BE2C (cell line): Measurements from ENCODE around the gene SNTG2.

Source experiments
- DNase-seq: peaks from one replicate; pipeline ENCODE4 v3.0.0-alpha.2; 2020
- H3K27me3 ChIP-seq: fragments of 250-450 bp; sonication (Bioruptor Pico); 2 replicates; pipeline ENCODE4 v1.5.1; 2020; ENCODE audit warnings: mild to moderate bottlenecking
- H3K36me3 ChIP-seq: fragments of 250-450 bp; sonication (Bioruptor Pico); 2 replicates; pipeline ENCODE4 v1.5.1; 2020; ENCODE audit warnings: mild to moderate bottlenecking
- H3K4me1 ChIP-seq: fragments of 250-450 bp; sonication (Bioruptor Pico); 2 replicates; pipeline ENCODE4 v1.5.1; 2020
- H3K4me3 ChIP-seq: 2 replicates; pipeline ENCODE4 v1.5.1; 2011; ENCODE audit warnings: low read depth, low read length
- H3K9me3 ChIP-seq: fragments of 250-450 bp; sonication (Bioruptor Pico); 2 replicates; pipeline ENCODE4 v1.5.1; 2020
- TF ChIP-seq, protein P1 (sequence below): IDR thresholded peaks from 2 replicates; pipeline ENCODE4 v1.5.1; 2012; ENCODE audit warnings: mild to moderate bottlenecking, low read depth, low read length

The SNTG2 gene

GRCh38 chr2:925309-925708 is 25.3 kb upstream of the SNTG2 start:
- no peaks in the 10 kb centered on the region for H3K9me3 ChIP-seq
- no peak for DNase-seq

GRCh38 chr2:925711-926110 is 24.9 kb upstream of the SNTG2 start:
- H3K27me3 ChIP-seq: no peaks in the 10 kb centered on the region
- no peak for DNase-seq
- H3K9me3 ChIP-seq: no peaks in the 10 kb centered on the region
- no peaks in the 10 kb centered on the region for H3K4me1 ChIP-seq
- H3K4me3 ChIP-seq: no peak overlapping the region
- TF ChIP-seq, protein P1, sequence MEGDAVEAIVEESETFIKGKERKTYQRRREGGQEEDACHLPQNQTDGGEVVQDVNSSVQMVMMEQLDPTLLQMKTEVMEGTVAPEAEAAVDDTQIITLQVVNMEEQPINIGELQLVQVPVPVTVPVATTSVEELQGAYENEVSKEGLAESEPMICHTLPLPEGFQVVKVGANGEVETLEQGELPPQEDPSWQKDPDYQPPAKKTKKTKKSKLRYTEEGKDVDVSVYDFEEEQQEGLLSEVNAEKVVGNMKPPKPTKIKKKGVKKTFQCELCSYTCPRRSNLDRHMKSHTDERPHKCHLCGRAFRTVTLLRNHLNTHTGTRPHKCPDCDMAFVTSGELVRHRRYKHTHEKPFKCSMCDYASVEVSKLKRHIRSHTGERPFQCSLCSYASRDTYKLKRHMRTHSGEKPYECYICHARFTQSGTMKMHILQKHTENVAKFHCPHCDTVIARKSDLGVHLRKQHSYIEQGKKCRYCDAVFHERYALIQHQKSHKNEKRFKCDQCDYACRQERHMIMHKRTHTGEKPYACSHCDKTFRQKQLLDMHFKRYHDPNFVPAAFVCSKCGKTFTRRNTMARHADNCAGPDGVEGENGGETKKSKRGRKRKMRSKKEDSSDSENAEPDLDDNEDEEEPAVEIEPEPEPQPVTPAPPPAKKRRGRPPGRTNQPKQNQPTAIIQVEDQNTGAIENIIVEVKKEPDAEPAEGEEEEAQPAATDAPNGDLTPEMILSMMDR: no peak
- H3K36me3 ChIP-seq: no peaks in the 10 kb centered on the region

More at GRCh38 chr2:925309-925708, 25.3 kb upstream of the SNTG2 start:
- Histone ChIP-seq H3K27me3 (no peaks in the 10 kb centered on the region), H3K36me3 (no peaks in the 10 kb centered on the region), H3K4me3 (no peak overlapping the region), H3K4me1 (no peaks in the 10 kb centered on the region)
- TF ChIP-seq, protein P1: no peak

DNA sequence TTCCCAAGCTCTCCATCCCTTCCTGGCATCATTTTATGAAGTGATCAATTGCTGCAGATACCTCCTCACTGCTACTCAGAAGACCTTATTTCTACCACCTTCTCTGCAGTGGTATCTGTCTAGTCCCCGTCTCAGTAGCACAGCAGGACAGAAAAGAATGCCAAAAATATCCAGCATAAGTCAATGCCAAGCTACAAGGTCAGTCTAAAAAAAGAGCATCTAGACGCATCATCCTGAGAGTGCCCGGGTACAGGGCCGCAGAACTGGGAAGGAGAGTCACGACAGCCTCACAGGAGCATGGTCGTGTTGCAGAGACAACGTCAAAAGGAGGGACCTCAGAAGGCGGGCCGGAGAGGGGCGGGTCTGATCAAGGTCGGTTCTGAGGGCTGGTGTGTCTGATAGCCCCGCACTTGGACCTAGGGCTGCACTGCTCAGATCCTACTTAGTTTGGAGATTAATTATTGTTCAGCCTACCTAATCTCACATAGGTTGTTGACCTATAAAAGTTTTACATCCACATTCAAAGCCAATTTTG is 24.3 kb upstream of the SNTG2 start:
- no peak for DNase-seq
- Histone ChIP-seq H3K9me3 (no peaks in the 10 kb centered on the region), H3K4me3 (no peak overlapping the region), H3K4me1 (no peaks in the 10 kb centered on the region), H3K27me3 (no peaks in the 10 kb centered on the region), H3K36me3 (no peaks in the 10 kb centered on the region)
- TF ChIP-seq, protein P1: no peak

GRCh38 chr2:926896-927295 is 23.8 kb upstream of the SNTG2 start:
- no peaks in the 10 kb centered on the region for H3K9me3 ChIP-seq
- no peak for DNase-seq

GRCh38 chr2:929011-929735 is 21.5 kb upstream of the SNTG2 start:
- Histone ChIP-seq H3K27me3 (no peaks in the 10 kb centered on the region), H3K4me1 (no peaks in the 10 kb centered on the region), H3K36me3 (no peaks in the 10 kb centered on the region), H3K4me3 (no peak overlapping the region), H3K9me3 (no peaks in the 10 kb centered on the region)
- no peak for DNase-seq
- TF ChIP-seq, protein P1: no peak

More at GRCh38 chr2:926896-927295, 23.8 kb upstream of the SNTG2 start:
- Histone ChIP-seq H3K4me1 (no peaks in the 10 kb centered on the region), H3K4me3 (no peak overlapping the region), H3K27me3 (no peaks in the 10 kb centered on the region), H3K36me3 (no peaks in the 10 kb centered on the region)
- TF ChIP-seq, protein P1: no peak

GRCh38 chr2:929925-930324 is 20.7 kb upstream of the SNTG2 start:
- Histone ChIP-seq H3K27me3 (no peaks in the 10 kb centered on the region), H3K9me3 (no peaks in the 10 kb centered on the region), H3K4me3 (no peak overlapping the region), H3K4me1 (no peaks in the 10 kb centered on the region), H3K36me3 (no peaks in the 10 kb centered on the region)
- TF ChIP-seq, protein P1: no peak
- DNase-seq: no peak
